CD4-positive, alpha-beta T cell treated with Interleukin-4 for 4 hours (primary cell): Measurements from ENCODE around the gene PNPLA2.

Experiments used
- DNase-seq: peaks from one replicate; pipeline ENCODE4 v3.0.0-alpha.2; 2020

The PNPLA2 gene

DNA sequence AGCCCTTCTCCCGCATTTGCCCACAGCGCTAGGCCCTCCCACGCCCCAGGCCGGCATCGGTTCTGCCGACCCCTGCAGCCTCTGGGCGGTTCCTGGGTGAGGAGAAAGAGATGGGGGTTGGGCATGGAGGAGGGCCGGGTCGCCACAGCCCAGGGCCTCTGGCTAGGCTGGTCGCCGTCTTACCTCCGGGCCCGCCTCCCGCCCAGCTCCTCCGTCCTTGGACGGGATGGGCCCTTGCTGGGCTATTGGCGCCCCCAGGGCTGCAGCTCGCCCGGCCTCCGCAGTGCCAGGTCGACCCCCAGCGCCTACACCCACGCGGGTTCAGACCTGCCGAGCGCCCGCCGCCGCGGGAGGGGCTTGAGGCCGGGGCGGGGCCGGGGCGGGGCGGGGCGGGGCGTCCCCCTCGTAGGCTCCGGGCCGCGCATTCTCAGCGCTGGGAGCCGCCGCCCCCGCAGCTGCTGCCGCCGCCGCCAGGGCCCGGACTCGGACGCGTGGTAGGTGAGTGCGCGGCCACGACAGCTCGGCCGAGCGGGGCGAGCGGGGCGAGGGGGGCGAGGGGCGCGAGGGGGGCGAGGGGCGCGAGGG is 13.9 kb downstream of the PNPLA2 start, which contains the start of gene CD151:
Gene CD151, plus strand, starts transcription at position 424 of the 585 bp plus-strand sequence. CDS start 3,118 bp downstream, outside the sequence.
- no peak for DNase-seq

DNA sequence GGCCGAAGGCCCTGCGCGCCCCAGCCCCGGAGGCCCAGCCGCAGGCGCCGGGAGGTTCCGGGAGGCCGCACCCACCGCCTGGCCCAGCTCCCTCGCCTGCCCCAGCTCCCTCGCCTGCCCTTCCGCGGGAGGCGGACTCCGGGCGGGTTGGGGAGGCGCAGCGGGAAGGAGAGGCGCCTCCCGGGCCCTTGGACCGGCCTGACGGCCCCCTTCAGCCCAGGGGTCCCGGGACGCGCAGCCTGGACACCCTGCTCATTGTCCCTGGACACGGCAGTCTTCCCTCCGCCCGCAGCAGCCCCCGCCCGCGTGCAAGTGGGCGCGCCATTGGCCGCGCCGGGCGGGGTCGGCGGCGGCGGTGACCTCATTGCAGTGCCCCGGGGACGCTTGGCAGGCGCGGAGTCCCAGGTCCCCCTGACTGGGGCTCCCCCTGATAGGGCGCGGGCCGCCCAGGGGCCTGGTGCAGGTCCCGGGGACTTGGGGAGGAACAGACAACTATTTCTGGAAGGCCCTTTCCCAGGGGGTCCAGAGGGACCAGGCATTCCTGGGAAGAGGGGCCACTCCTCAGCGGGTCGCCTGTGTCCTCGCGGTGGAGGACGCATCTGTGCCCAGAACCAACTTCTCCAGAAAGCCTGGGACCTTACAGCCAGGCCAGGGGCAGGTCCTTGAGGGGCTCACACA is 14.5 kb downstream of the PNPLA2 start:
- no peak for DNase-seq

- DNase-seq, result no peak
Observed at GRCh38 chr11:833849-834311, 15.2 kb downstream of the PNPLA2 start.

- DNase-seq, result no peak
Observed at GRCh38 chr11:834371-835316, 15.9 kb downstream of the PNPLA2 start.

GRCh38 chr11:836274-836673 is 17.6 kb downstream of the PNPLA2 start:
- DNase-seq, result no peak

DNA sequence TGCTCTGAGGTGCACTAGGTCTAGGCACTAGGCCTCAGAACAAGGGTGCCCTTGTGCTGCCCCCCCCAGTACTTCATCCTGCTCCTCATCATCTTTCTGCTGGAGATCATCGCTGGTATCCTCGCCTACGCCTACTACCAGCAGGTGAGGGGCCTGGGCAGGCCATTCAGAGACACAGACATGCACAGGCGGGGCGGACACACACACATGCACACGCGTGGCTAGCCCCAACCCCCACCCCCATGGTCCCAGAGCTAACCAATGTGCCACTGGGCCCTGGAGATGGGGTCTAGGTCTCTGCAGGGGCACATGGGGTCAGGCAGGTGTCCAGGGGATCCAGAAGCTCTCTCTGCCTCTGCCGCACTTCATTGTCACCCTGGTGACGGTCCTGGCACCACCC is 18.0 kb downstream of the PNPLA2 start:
- no peak for DNase-seq

DNA sequence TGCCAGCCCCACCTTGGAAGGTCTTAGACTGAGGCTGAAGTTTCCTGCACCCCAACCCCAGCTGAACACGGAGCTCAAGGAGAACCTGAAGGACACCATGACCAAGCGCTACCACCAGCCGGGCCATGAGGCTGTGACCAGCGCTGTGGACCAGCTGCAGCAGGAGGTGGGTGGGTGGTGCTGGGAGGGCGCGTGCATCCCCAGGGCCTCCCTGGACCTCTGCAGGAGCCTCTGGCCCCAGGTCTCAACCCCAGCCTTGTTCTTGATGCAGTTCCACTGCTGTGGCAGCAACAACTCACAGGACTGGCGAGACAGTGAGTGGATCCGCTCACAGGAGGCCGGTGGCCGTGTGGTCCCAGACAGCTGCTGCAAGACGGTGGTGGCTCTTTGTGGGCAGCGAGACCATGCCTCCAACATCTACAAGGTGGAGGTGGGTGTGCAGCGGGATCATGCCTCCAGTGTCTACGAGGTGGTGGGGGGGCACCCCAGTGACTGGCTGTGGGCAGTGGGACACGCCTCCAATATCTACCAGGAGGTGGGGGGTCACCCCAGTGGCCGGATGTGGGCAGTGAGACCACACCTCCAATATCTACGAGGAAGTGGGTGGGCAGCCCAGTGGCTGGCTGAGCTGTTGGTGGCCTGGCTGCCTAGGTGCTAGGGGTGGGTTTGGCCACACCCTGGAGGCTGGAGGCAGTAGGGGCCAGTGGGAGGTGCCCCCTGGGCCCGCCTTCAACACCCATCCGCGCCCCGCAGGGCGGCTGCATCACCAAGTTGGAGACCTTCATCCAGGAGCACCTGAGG is 18.7 kb downstream of the PNPLA2 start:
- DNase-seq, result no peak

DNA sequence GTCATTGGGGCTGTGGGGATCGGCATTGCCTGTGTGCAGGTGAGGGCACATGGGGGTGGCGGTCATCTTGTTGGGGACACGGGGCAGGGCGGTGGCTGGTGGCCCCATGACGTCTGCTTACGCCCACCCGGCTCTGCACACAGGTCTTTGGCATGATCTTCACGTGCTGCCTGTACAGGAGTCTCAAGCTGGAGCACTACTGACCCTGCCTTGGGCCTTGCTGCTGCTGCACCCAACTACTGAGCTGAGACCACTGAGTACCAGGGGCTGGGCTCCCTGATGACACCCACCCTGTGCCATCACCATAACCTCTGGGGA is 19.2 kb downstream of the PNPLA2 start:
- no peak for DNase-seq

DNA sequence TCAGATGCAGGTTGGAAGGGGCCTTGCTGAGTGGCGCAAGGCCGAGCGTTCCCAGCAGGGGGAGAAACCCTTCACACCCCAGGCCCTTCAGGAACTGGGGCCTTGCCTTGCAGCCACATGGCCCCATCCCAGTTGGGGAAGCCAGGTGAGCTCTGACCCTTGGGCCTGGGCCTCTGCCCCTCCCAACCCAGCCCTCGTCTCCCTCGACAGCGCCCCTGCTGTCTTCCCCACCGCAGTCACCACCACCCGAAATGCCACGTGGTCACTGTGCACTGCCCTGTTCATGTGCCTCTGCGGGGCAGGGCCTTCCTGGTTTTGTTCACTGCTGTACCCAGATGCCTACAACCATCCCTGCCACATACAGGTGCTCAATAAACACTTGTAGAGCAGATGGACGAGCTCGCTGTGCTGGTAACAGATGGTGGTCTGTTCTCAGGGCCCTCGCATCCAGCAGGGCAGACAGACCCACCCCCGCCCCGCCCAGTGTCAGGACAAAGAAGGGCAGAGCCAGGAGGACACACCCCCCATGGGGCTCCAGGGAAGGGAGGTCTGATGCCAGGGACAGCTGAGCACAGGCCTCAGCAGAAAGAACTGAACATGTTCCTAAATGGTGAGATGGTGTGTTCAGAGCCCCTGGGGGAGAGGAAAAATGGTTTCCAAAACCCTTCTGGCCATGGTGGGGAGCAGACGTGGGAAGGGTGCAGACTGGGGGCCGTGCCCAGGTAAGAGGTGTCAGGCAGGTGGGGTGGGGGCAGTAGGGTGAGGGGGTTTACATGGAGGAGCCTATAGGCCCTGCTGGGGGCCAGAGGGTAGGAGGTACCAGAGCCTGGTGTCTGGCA is 19.9 kb downstream of the PNPLA2 start:
- DNase-seq, result no peak

DNA sequence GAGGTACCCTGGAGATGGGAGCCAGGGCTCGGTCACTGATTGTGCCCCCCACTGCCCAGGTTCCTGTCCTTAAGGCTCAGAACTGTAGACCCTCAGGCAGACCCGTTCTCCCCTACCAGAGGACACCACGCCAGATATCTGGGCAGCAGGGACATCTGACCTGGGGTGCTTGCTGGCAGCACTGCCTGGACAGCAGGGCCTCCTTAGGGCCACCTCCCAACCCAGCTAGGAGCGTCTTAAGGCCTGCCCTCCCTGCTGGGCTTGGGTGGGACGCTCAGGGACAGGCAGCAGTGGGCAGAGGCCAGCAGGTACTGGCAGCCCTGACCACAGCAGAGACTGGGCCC is 20.5 kb downstream of the PNPLA2 start:
- DNase-seq, result no peak

- no peak for DNase-seq
Observed at GRCh38 chr11:839875-840617, 21.3 kb downstream of the PNPLA2 start.

DNA sequence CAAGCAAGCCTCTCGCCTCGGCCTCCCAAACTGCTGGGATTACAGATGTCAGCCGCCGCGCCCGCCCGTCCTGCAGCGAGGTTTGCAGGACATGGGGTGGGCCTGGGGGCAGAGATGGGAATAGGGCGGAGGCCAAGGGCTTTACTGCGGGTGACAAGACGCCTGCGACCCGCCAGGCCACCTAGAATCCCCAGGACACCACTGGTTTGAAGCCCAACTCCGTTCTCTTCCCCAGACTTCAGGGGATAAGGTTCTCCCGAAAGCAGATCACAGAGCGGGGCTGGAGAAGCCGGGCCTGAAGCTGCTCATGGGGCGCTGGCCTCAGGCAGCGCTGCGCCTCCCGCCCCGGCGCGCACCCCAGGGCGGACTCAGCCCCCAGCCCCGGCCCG is 23.3 kb downstream of the PNPLA2 start:
- DNase-seq, result no peak

DNA sequence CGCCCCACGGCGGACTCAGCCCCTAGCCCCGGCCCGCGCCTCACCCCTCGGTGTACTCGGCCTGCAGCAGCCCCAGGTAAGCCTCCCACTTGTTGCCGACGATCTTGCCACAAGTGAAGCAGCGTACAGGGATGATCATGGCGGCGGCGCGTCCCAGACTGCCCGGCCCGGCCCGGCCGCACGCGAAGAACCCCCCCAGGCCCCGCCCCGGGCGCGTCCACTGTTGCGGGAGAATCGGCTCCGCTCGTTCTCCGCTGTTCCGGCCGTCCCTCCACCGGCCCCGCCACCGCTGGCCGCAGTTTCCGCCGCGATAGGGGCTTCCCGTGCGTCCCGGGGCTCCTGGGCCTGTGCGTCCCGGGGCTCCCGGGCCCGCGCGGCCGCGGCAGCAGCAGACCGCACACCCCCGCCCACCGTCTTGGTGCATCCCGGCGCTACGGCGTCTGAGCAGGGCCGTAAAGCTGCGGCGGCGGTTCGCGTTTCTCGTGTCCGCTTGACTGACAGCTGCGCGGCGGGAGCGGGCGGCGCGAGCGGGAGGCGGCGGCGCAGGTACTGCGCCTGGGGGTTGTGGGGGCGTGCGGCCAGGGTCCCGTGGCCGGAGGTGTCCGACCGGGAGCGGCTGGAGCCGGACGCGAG is 23.8 kb downstream of the PNPLA2 start, which contains the start of the genes POLR2L and TSPAN4:
Gene POLR2L, minus strand, starts transcription at position 160 of the 633 bp plus-strand sequence. Its CDS starts 21 bp downstream, at position 139.
Gene TSPAN4, plus strand, starts transcription at position 483 of the 633 bp plus-strand sequence. CDS start 7,453 bp downstream, outside the sequence.
- peak; percentile 85 for DNase-seq

GRCh38 chr11:843086-843734 is 24.5 kb downstream of the PNPLA2 start:
- DNase-seq, result no peak

DNA sequence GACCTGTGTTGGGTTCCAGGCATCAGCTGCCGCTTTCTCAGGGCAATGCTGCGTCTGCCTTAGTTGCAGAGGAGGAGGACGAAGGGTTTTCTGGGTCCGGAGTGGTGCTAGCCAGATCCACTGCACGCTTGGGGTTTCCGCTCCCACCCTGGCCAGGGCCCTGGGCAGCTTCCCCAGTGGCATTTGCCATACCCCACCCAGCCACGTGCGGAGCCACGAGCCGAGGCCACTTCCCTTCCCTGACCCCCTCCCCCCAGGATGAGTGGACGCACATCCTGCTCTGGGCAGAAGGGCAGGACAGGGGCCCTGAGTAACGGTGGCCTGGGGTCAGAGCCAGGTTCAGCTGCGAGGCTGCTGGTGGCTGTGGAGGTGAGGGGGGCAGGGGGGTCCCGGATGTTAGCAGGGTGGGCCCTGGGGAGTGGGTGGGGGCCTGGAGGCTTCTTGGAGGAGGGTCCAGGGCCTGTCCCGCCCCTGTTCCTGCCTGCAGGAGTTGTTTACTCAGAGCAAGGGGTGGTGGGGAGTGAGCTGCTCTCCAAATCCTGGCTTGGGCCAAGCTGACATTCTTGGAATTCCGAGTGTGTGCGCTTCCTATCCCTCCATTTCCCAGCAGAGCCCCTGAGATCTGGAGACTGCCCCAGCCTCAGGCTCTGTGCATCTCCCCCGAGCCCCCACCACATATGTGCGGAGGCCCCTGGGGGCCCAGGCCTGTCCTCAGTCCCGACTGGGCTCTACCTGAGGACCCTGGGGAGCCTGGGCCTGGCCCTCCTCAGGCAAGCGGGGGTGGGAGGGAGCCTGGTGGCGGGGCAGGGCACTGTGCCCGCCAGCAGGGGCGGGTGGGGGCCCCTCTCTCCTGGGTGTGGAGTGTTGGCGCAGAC is 25.3 kb downstream of the PNPLA2 start:
- no peak for DNase-seq

- DNase-seq, result peak; percentile 21
Observed at GRCh38 chr11:844693-845644, 26.3 kb downstream of the PNPLA2 start.

DNA sequence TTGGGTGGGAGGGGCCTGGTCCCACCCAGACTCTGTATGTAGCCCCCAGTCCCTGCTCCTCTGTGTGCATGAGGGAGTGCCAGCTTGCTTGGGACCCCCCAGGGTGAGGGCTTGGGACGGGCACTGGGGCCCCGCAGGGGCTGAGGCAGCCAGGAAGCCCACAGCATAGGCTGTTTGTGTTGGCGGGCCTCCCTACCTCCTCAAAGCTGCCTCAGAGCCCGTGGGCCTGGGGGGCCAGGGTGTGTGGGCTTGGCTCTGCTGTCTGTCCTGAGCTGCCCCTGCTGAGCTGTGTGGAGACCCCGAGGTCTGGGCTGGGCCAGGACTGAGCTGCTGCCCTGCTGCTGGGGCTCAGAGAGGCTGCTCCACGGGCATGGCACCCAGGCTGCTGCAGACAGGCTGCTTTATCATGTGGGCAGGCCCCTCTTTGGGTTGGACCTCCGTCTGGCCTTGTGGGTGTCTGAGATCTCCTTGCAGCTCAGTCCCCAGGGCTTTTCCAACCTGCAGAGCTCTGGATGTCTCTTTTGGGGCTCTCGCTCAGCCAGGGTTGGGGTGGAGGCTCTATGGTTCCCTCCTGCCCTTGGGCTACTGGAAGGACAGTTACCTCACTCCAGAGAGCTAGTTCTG is 27.3 kb downstream of the PNPLA2 start:
- DNase-seq, result no peak
